ENCODE results near the gene GPAT3. TPM values are rescaled to one million over a fixed set of nuclear protein-coding genes. Genes with fewer than 3 reads are reported as not detected.

Gene GPAT3
- total and polyA plus RNA-seq, 2 of the 8 experiments (the other 6 are each of a cell fraction or from before 2014, with no cell fraction given): 0.23 to 2.0 TPM

DNA sequence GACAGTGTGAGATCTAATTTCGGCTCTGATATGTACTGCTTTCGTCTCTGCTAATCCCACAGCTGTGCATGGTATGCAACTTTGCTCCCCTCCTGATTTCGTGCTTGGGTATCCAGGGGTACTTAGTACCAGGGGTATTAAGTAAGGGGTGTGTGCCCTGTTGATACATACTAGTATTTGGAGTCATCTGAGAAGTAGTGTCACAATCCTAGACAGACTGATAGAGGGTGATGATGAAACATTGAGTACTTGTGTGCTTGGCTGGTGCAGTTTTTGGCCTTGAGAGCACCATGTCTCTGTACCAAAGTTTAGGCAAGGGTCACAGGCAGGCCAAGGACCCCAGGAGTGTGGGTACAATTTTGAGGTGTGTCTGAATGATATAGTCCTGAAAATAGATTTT is 10.9 kb downstream of the GPAT3 start:
- Histone ChIP-seq H4K8ac (ENCODE audit: extremely low read depth, insufficient read depth, low read length) (no peak overlapping the region), H3K9ac (replicated peaks in 1 of 4; ENCODE audit: extremely low read depth in 1 of 4, low read depth in 3 of 4, low read length in 3 of 4) (no peak overlapping the region), H3K4me1 (replicated peaks in 1 of 4; ENCODE audit: control insufficient read depth in 3 of 4, insufficient read depth in 4 of 4, low read length in 3 of 4) (no peaks in the 10 kb centered on the region), H2AK5ac (ENCODE audit: low read depth, low read length) (no peak overlapping the region), H2AFZ (ENCODE audit: low read length) (no peak overlapping the region), H3K56ac (replicated peaks; ENCODE audit: insufficient read length, low read depth, low read length) (no peak overlapping the region), H3K23me2 (ENCODE audit: low read depth, low read length) (no peaks in the 10 kb centered on the region; the same call in 1 of the 2 replicates), H3K4me2 (ENCODE audit: insufficient read depth in 1 of 2, low read depth in 2 of 2, low read length in 2 of 2) (no peak overlapping the region), H3K79me2 (ENCODE audit: control insufficient read depth in 1 of 2, insufficient read depth in 2 of 2, low read length in 2 of 2) (no peaks in the 10 kb centered on the region; a peak in 1 of 4 replicates), H4K5ac (ENCODE audit: insufficient read length, low read depth, low read length) (no peak overlapping the region), H2BK5ac (ENCODE audit: low read depth, low read length) (no peak overlapping the region), H2BK20ac (ENCODE audit: low read length) (no peak overlapping the region), H2BK12ac (ENCODE audit: low read depth, low read length) (no peak overlapping the region), H3K79me1 (ENCODE audit: low read depth, low read length) (no peaks in the 10 kb centered on the region), H2BK15ac (ENCODE audit: low read length) (no peak overlapping the region), H2BK120ac (replicated peaks; ENCODE audit: low read depth, low read length) (no peak overlapping the region), H3K27ac (ENCODE audit: low read depth, low read length) (no peak overlapping the region), H3K4ac (replicated peaks; ENCODE audit: insufficient read length, low read depth, low read length) (no peak overlapping the region), H3K4me3 (ENCODE audit: extremely low read depth in 1 of 4, insufficient read depth in 2 of 4, low read depth in 3 of 4, low read length in 4 of 4) (no peak overlapping the region), H3K14ac (ENCODE audit: insufficient read length) (no peak overlapping the region), H3K23ac (ENCODE audit: insufficient read length) (no peak overlapping the region), H3K18ac (ENCODE audit: extremely low read depth, low read length) (no peak overlapping the region), H4K91ac (replicated peaks; ENCODE audit: insufficient read length, low read length) (no peak overlapping the region), H3K36me3 (ENCODE audit: control insufficient read depth in 2 of 4, insufficient read depth in 4 of 4, low read length in 3 of 4) (no peaks in the 10 kb centered on the region), H3K9me3 (ENCODE audit: insufficient read depth in 2 of 2, low read depth in 1 of 2, low read length in 1 of 2) (peaks cover 0 to 3% of the 10 kb centered on the region in 2 experiments; a peak in 1 of 4 replicates), H4K20me1 (replicated peaks in 1 of 2; ENCODE audit: control insufficient read depth in 1 of 2, insufficient read depth in 2 of 2, low read length in 2 of 2) (no peaks in the 10 kb centered on the region), H3K27me3 (replicated peaks in 1 of 4; ENCODE audit: control insufficient read depth in 3 of 4, extremely low read depth in 1 of 4, insufficient read depth in 3 of 4, low read length in 3 of 4) (no peaks in the 10 kb centered on the region)
- TF ChIP-seq CBX5 (IDR thresholded peaks at IDR 0.05; ENCODE audit: low read depth, low read length) (no peak), CHD2 (IDR thresholded peaks at IDR 0.05; ENCODE audit: low read length) (no peak)
- POLR2A ChIA-PET (ENCODE audit: partially characterized antibody): no interaction called here
- DNase-seq (ENCODE audit: low read depth in 1 of 2, low spot score in 2 of 2) (no peak), FAIRE-seq (no peak)
- WGBS, 2 experiments (ENCODE audit: extremely low coverage in 1 of 2, insufficient coverage in 1 of 2, insufficient read length in 1 of 2, insufficient replicate concordance in 2 of 2, low coverage in 1 of 2, low lambda C conversion rate in 2 of 2, missing lambda C conversion rate in 1 of 2): 84% methylated on average over 3 of the region's 3 CpGs; no CpG with 5 or more reads in 1 of the 2 experiments
- CTCF ChIA-PET (ENCODE audit: partially characterized antibody): interaction anchor here (1.1 to 1.3 kb wide), 3 partner anchors 22 to 97 kb away, joined by 3 to 6 read pairs (median 3); no protein-coding TSS in a partner anchor

Measured in H1 (cell line).